ENCODE data around the gene RGP1.

Gene RGP1

GRCh38 chr9:35743880-35744518, 5.1 kb upstream of the RGP1 start:
- no peak for DNase-seq

- DNase-seq, result no peak
Observed at GRCh38 chr9:35745569-35745968, 3.5 kb upstream of the RGP1 start.

GRCh38 chr9:35746583-35746982, 2.5 kb upstream of the RGP1 start:
- no peak for DNase-seq

GRCh38 chr9:35748242-35748857, 737 bp upstream of the RGP1 start:
- no peak for DNase-seq

- DNase-seq, result peak in 2 of 4 experiments; percentile 32 to 43
Observed at GRCh38 chr9:35749515-35750255, 598 bp downstream of the RGP1 start.

- no peak for DNase-seq
Observed at GRCh38 chr9:35750256-35750531, 1.1 kb downstream of the RGP1 start.

- DNase-seq, result no peak
Observed at GRCh38 chr9:35753466-35753865, 4.4 kb downstream of the RGP1 start.

- DNase-seq, result no peak
Observed at GRCh38 chr9:35754264-35754663, 5.2 kb downstream of the RGP1 start, which contains the start of gene MSMP. Gene MSMP, minus strand, starts transcription at chr9:35754276. Its CDS starts 147 bp downstream, at chr9:35754129.

GRCh38 chr9:35755071-35755470, 6.0 kb downstream of the RGP1 start:
- no peak for DNase-seq

GRCh38 chr9:35756275-35757225, 7.5 kb downstream of the RGP1 start:
- peak in 2 of 4 experiments; percentile 45 to 62 for DNase-seq

- DNase-seq, result peak in 2 of 4 experiments; percentile 38 to 47
Observed at GRCh38 chr9:35757226-35757891, 8.3 kb downstream of the RGP1 start.

GRCh38 chr9:35757892-35758275, 8.8 kb downstream of the RGP1 start:
- no peak for DNase-seq

GRCh38 chr9:35758475-35759050, 9.5 kb downstream of the RGP1 start:
- peak in 1 of 4 experiments; percentile 15 for DNase-seq

- no peak for DNase-seq
Observed at GRCh38 chr9:35759795-35760194, 10.7 kb downstream of the RGP1 start.

GRCh38 chr9:35760651-35761050, 11.6 kb downstream of the RGP1 start:
- DNase-seq, result peak; percentile 44 to 65 (median 58)

GRCh38 chr9:35763181-35763580, 14.1 kb downstream of the RGP1 start:
- DNase-seq, result no peak

GRCh38 chr9:35763803-35764202, 14.7 kb downstream of the RGP1 start:
- DNase-seq, result no peak

GRCh38 chr9:35766997-35767396, 17.9 kb downstream of the RGP1 start:
- no peak for DNase-seq

GRCh38 chr9:35767458-35767857, 18.4 kb downstream of the RGP1 start:
- no peak for DNase-seq

GRCh38 chr9:35769763-35770162, 20.7 kb downstream of the RGP1 start:
- DNase-seq, result no peak

- DNase-seq, result peak in 3 of 4 experiments; percentile 11 to 23 (median 14)
Observed at GRCh38 chr9:35771075-35771433, 22.0 kb downstream of the RGP1 start.

- no peak for DNase-seq
Observed at GRCh38 chr9:35771534-35771933, 22.4 kb downstream of the RGP1 start.

Measured in suppressor macrophage (primary cell).